SU-DHL-6 (cell line): ENCODE data around the gene BCAP31.

ENCODE experiments used
- EZH2phosphoT487 ChIP-seq: fragments of 200-600 bp; sonication (generic), shearing (Covaris generic); conservative IDR thresholded peaks from 2 replicates; pipeline ENCODE4 v1.6.1; 2018; ENCODE audit warnings: mild to moderate bottlenecking, antibody characterized with exemption, low read length, moderate library complexity, mixed read lengths
- TF ChIP-seq, protein P1 (sequence below): fragments of 200-600 bp; sonication (generic); IDR thresholded peaks from one replicate; pipeline ENCODE4 v1.5.1; 2017; ENCODE audit warnings: antibody characterized with exemption, mild to moderate bottlenecking, low read length, moderate library complexity; ENCODE audit not compliant: insufficient read depth, poor library complexity, severe bottlenecking

DNA sequence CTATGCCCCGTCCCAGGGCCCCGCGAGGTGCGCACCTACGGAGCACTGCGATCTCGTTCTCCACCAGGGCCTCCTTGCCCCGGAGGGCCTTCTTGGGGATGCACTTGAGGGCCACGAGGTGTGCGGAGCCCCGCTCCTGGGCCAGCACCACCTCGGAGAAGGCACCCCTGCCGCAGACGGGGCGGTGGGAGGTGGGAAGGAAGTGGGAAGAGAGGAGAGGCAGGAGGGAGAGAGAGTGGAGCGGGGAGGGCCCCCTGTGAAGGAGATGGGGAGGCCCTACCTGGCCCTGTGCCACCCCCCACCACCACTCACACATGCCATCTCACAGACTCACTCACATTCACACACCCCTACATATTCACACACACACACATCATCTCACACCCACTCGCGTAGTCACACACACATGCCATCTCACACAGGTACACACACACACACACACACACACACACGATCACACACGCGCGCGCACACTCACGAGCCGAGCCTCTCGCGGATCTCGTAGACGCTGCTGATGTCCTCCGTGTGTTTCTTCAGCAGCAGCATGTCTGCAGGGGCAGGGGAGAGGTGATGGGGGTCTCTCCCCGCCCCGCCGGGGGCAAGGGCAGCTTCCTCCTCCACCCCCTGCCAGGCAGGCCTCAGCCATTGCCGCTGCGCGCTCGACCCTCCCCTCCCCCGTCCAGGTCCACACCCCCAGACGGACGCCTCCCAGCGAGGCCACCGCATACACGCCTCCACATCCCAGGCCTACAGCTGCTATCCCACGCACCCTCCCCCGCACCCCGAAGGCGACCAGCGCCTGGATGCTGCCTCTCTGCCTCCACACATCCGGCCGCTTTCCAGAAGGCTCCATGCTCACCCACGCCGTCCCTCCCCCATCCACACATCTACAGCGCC is 51.4 kb downstream of the BCAP31 start:
- TF ChIP-seq, protein P1, sequence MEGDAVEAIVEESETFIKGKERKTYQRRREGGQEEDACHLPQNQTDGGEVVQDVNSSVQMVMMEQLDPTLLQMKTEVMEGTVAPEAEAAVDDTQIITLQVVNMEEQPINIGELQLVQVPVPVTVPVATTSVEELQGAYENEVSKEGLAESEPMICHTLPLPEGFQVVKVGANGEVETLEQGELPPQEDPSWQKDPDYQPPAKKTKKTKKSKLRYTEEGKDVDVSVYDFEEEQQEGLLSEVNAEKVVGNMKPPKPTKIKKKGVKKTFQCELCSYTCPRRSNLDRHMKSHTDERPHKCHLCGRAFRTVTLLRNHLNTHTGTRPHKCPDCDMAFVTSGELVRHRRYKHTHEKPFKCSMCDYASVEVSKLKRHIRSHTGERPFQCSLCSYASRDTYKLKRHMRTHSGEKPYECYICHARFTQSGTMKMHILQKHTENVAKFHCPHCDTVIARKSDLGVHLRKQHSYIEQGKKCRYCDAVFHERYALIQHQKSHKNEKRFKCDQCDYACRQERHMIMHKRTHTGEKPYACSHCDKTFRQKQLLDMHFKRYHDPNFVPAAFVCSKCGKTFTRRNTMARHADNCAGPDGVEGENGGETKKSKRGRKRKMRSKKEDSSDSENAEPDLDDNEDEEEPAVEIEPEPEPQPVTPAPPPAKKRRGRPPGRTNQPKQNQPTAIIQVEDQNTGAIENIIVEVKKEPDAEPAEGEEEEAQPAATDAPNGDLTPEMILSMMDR: no peak
- TF ChIP-seq EZH2phosphoT487: no peak
